Measurements from ENCODE around the gene ASRGL1. TPM values are rescaled to one million over a fixed set of nuclear protein-coding genes. Genes with fewer than 3 reads are reported as not detected.
"Not testable (repeated sequence)": the region's sequence is repeated elsewhere in the genome, so short reads cannot be mapped to it uniquely, and the experiment has no call there.

The ASRGL1 gene
- total RNA-seq, 1 experiment from 2014 or later = not detected

DNA sequence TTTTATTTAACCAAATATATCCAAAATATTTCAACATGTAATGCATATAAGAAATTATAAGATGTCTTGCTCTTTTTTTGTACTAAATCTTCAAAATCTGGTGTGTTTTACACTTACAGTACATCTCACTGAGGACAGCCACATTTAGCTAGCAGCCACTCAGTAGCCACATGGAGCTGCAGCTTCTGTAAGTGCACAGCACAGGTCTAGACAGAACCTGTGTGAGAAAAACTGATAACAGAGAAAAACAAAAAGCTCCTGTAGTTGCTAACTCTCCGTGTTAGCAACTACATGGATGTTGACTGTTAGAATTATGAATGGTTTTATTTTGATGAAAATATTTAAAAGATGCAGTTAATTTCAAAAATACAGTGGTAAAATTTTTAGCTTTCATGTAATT is 22.2 kb downstream of the ASRGL1 start:
- DNase-seq = no peak
- H2AFZ ChIP-seq (ENCODE audit: low read length) = no peak overlapping the region
- H3K9ac ChIP-seq (ENCODE audit: low read length) = no peak overlapping the region
- H3K4me1 ChIP-seq (ENCODE audit: low read length) = no peaks in the 10 kb centered on the region
- no peak overlapping the region for H3K4me2 ChIP-seq (ENCODE audit: low read depth, low read length, poor library complexity, severe bottlenecking)
- no peak overlapping the region for H3K27ac ChIP-seq (ENCODE audit: low read length)
- H3K79me2 ChIP-seq (ENCODE audit: low read length) = no peaks in the 10 kb centered on the region
- no peaks in the 10 kb centered on the region for H3K9me3 ChIP-seq (ENCODE audit: low read length)
- H3K9me2 ChIP-seq (replicated peaks; ENCODE audit: insufficient read depth, low read length) = no peaks in the 10 kb centered on the region
- no peaks in the 10 kb centered on the region for H4K20me1 ChIP-seq (ENCODE audit: insufficient read depth, low read depth, low read length)
- H3K36me3 ChIP-seq (ENCODE audit: insufficient read depth, low read length) = no peaks in the 10 kb centered on the region
- no peaks in the 10 kb centered on the region for H3K27me3 ChIP-seq (ENCODE audit: low read length)
- no peak overlapping the region for H3K4me3 ChIP-seq (ENCODE audit: low read length)

DNA sequence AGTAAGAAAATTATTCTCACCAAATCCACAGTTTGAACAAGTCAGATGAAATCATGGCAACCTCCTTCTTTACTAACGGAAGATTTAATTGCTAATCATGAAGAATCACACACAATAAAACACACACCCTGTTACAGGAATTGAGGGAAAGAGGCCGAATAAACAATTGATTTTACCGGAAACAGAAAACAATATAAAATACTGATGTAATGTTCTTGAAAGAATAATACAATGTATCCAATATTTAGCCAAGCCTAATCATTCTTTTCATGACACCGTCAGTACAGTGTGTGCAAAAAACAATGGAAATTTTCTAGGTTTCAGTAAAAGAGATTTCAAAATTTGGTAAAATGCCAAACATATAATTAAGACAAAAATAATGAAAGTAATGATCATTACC is 23.4 kb downstream of the ASRGL1 start:
- Histone ChIP-seq H2AFZ (ENCODE audit: low read length) (no peak overlapping the region), H3K4me2 (ENCODE audit: low read depth, low read length, poor library complexity, severe bottlenecking) (no peak overlapping the region), H3K27me3 (ENCODE audit: low read length) (no peaks in the 10 kb centered on the region), H3K4me1 (ENCODE audit: low read length) (no peaks in the 10 kb centered on the region), H3K36me3 (ENCODE audit: insufficient read depth, low read length) (no peaks in the 10 kb centered on the region), H3K4me3 (ENCODE audit: low read length) (no peak overlapping the region), H3K9me2 (replicated peaks; ENCODE audit: insufficient read depth, low read length) (no peaks in the 10 kb centered on the region), H3K9me3 (ENCODE audit: low read length) (no peaks in the 10 kb centered on the region), H3K9ac (ENCODE audit: low read length) (no peak overlapping the region), H4K20me1 (ENCODE audit: insufficient read depth, low read depth, low read length) (no peaks in the 10 kb centered on the region), H3K27ac (ENCODE audit: low read length) (no peak overlapping the region), H3K79me2 (ENCODE audit: low read length) (no peaks in the 10 kb centered on the region)
- no peak for DNase-seq

DNA sequence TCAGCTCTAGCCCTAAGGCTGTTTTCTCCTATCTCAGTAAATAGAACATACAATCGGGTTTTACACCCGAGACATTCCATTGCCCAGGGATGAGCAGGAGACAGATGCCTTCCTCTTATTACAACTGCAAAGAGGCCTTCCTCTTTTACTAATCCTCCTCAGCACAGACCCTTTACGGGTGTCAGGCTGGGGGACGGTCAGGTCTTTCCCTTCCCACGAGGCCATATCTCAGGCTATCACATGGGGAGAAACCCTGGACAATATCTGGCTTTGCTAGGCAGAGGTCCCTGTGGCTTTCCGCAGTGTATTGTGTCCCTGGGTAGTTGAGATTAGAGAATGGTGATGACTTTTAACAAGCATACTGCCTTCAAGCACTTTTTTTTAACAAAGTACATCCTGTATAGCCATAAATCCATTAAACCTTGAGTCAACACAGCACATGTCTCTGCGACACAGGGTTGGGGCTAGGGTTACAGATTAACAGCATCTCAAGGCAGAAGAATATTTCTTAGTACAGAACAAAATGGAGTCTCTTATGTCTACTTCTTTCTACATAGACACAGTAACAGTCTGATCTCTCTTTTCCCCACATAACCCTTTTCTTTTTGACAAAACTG is 31.7 kb downstream of the ASRGL1 start:
- H3K27ac ChIP-seq (ENCODE audit: low read length); H2AFZ ChIP-seq (ENCODE audit: low read length); H3K9ac ChIP-seq (ENCODE audit: low read length); H3K9me2 ChIP-seq (replicated peaks; ENCODE audit: insufficient read depth, low read length); H3K4me1 ChIP-seq (ENCODE audit: low read length); H3K4me2 ChIP-seq (ENCODE audit: low read depth, low read length, poor library complexity, severe bottlenecking); H4K20me1 ChIP-seq (ENCODE audit: insufficient read depth, low read depth, low read length); DNase-seq; H3K36me3 ChIP-seq (ENCODE audit: insufficient read depth, low read length); H3K4me3 ChIP-seq (ENCODE audit: low read length); H3K79me2 ChIP-seq (ENCODE audit: low read length); H3K9me3 ChIP-seq (ENCODE audit: low read length); H3K27me3 ChIP-seq (ENCODE audit: low read length): not testable (repeated sequence)

DNA sequence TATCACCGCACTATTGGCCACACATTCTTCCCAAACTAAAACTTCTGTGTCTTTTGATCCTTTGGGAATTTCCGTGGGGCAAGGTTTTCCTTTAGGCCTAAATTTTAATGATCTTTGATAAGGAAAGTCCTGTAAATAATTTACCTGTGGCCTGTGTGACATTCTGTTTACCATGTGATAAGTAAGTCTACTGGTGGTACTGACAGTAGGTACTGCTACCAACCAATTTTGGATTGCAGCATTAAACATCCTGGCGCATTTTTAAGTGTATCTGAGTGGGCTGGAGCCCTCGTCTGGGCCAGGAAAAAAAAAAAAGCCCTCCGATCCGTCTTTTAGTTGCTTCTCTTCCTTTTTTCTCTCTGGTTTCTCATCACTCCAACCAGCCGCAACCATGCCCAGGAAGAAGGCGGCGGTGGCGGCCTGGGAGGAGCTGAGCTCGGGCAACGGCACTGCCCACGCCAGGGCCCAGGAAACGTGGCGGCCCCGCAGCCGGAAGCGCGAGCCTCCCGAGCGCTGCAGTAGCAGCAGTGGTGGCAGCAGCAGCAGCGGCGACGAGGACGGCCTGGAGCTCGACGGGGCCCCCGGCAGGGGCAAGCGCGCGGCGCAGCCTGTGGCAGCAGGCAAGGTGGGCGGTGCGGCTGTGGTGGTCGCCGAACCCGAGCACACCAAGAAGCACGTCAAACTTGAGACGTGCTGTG is 33.6 kb downstream of the ASRGL1 start:
- H2AFZ ChIP-seq (ENCODE audit: low read length) = no peak overlapping the region
- H3K4me2 ChIP-seq (ENCODE audit: low read depth, low read length, poor library complexity, severe bottlenecking) = no peak overlapping the region
- no peaks in the 10 kb centered on the region for H3K27me3 ChIP-seq (ENCODE audit: low read length)
- H3K9me2 ChIP-seq (replicated peaks; ENCODE audit: insufficient read depth, low read length) = no peaks in the 10 kb centered on the region
- no peaks in the 10 kb centered on the region for H4K20me1 ChIP-seq (ENCODE audit: insufficient read depth, low read depth, low read length)
- H3K79me2 ChIP-seq (ENCODE audit: low read length) = no peaks in the 10 kb centered on the region
- H3K36me3 ChIP-seq (ENCODE audit: insufficient read depth, low read length) = no peaks in the 10 kb centered on the region
- H3K9ac ChIP-seq (ENCODE audit: low read length) = no peak overlapping the region
- no peaks in the 10 kb centered on the region for H3K9me3 ChIP-seq (ENCODE audit: low read length)
- H3K27ac ChIP-seq (ENCODE audit: low read length) = no peak overlapping the region
- no peak overlapping the region for H3K4me3 ChIP-seq (ENCODE audit: low read length)
- no peaks in the 10 kb centered on the region for H3K4me1 ChIP-seq (ENCODE audit: low read length)
- DNase-seq = no peak

DNA sequence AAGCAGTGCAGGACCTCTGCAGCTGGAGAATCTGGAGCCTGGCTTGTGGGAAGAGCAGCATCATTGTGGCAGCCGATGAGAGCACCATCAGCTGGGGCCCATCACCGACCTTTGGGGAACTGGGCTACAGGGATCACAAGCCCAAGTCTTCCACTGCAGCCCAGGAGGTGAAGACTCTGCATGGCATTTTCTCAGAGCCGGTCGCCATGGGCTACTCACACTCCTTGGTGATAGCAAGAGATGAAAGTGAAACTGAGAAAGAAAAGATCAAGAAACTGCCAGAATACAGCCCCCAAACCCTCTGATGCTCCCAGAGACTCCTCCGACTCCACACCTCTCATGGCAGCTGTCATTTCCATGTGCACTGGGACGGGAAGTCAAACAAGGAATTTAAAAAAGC is 35.6 kb downstream of the ASRGL1 start:
- Histone ChIP-seq H3K27me3 (ENCODE audit: low read length) (no peaks in the 10 kb centered on the region), H3K79me2 (ENCODE audit: low read length) (no peaks in the 10 kb centered on the region), H3K9me2 (replicated peaks; ENCODE audit: insufficient read depth, low read length) (no peaks in the 10 kb centered on the region), H3K4me2 (ENCODE audit: low read depth, low read length, poor library complexity, severe bottlenecking) (no peak overlapping the region), H3K9ac (ENCODE audit: low read length) (no peak overlapping the region), H3K4me3 (ENCODE audit: low read length) (no peak overlapping the region), H3K9me3 (ENCODE audit: low read length) (no peaks in the 10 kb centered on the region), H3K4me1 (ENCODE audit: low read length) (no peaks in the 10 kb centered on the region), H2AFZ (ENCODE audit: low read length) (no peak overlapping the region), H3K27ac (ENCODE audit: low read length) (no peak overlapping the region), H4K20me1 (ENCODE audit: insufficient read depth, low read depth, low read length) (no peaks in the 10 kb centered on the region), H3K36me3 (ENCODE audit: insufficient read depth, low read length) (no peaks in the 10 kb centered on the region)
- DNase-seq = no peak

- H3K4me3 ChIP-seq (ENCODE audit: low read length) = no peak overlapping the region
- H2AFZ ChIP-seq (ENCODE audit: low read length) = no peak overlapping the region
- no peak for DNase-seq
- H3K9me2 ChIP-seq (replicated peaks; ENCODE audit: insufficient read depth, low read length) = no peaks in the 10 kb centered on the region
- no peaks in the 10 kb centered on the region for H4K20me1 ChIP-seq (ENCODE audit: insufficient read depth, low read depth, low read length)
- H3K36me3 ChIP-seq (ENCODE audit: insufficient read depth, low read length) = no peaks in the 10 kb centered on the region
- H3K9ac ChIP-seq (ENCODE audit: low read length) = no peak overlapping the region
- no peaks in the 10 kb centered on the region for H3K27me3 ChIP-seq (ENCODE audit: low read length)
- H3K79me2 ChIP-seq (ENCODE audit: low read length) = no peaks in the 10 kb centered on the region
- H3K9me3 ChIP-seq (ENCODE audit: low read length) = no peaks in the 10 kb centered on the region
- no peaks in the 10 kb centered on the region for H3K4me1 ChIP-seq (ENCODE audit: low read length)
- no peak overlapping the region for H3K4me2 ChIP-seq (ENCODE audit: low read depth, low read length, poor library complexity, severe bottlenecking)
- H3K27ac ChIP-seq (ENCODE audit: low read length) = no peak overlapping the region
These were observed 36.3 kb downstream of the ASRGL1 start for GRCh38 chr11:62373464-62374119.

GRCh38 chr11:62374801-62375200 is 37.6 kb downstream of the ASRGL1 start:
- Histone ChIP-seq H3K27me3 (ENCODE audit: low read length) (no peaks in the 10 kb centered on the region), H3K4me3 (ENCODE audit: low read length) (no peak overlapping the region), H3K9ac (ENCODE audit: low read length) (no peak overlapping the region), H2AFZ (ENCODE audit: low read length) (no peak overlapping the region), H3K79me2 (ENCODE audit: low read length) (no peaks in the 10 kb centered on the region), H3K4me2 (ENCODE audit: low read depth, low read length, poor library complexity, severe bottlenecking) (no peak overlapping the region), H3K36me3 (ENCODE audit: insufficient read depth, low read length) (no peaks in the 10 kb centered on the region), H3K27ac (ENCODE audit: low read length) (no peak overlapping the region), H4K20me1 (ENCODE audit: insufficient read depth, low read depth, low read length) (no peaks in the 10 kb centered on the region), H3K9me2 (replicated peaks; ENCODE audit: insufficient read depth, low read length) (no peaks in the 10 kb centered on the region), H3K4me1 (ENCODE audit: low read length) (no peaks in the 10 kb centered on the region), H3K9me3 (ENCODE audit: low read length) (no peaks in the 10 kb centered on the region)
- no peak for DNase-seq

- not testable (repeated sequence) for H3K9me3 ChIP-seq (ENCODE audit: low read length); H3K79me2 ChIP-seq (ENCODE audit: low read length); H4K20me1 ChIP-seq (ENCODE audit: insufficient read depth, low read depth, low read length); H3K4me3 ChIP-seq (ENCODE audit: low read length); H3K9me2 ChIP-seq (replicated peaks; ENCODE audit: insufficient read depth, low read length); H2AFZ ChIP-seq (ENCODE audit: low read length); H3K36me3 ChIP-seq (ENCODE audit: insufficient read depth, low read length); H3K4me1 ChIP-seq (ENCODE audit: low read length); H3K27ac ChIP-seq (ENCODE audit: low read length); H3K27me3 ChIP-seq (ENCODE audit: low read length); H3K9ac ChIP-seq (ENCODE audit: low read length); H3K4me2 ChIP-seq (ENCODE audit: low read depth, low read length, poor library complexity, severe bottlenecking)
- peak; percentile 83 for DNase-seq
These were observed 41.3 kb downstream of the ASRGL1 start for GRCh38 chr11:62378459-62379063.

Data from Karpas-422 (cell line).